SK-N-MC (cell line): ENCODE measurements around the gene DSCAM.

Experiments used
- EZH2 ChIP-seq: fragments of 200-600 bp; sonication (generic); IDR thresholded peaks from one replicate; pipeline ENCODE4 v1.6.1; 2017; ENCODE audit warnings: antibody characterized with exemption
- POLR2AphosphoS5 ChIP-seq: IDR thresholded peaks from 2 replicates; pipeline ENCODE4 v1.6.1; 2012; ENCODE audit warnings: mild to moderate bottlenecking, low read depth, low read length, borderline replicate concordance

DNA sequence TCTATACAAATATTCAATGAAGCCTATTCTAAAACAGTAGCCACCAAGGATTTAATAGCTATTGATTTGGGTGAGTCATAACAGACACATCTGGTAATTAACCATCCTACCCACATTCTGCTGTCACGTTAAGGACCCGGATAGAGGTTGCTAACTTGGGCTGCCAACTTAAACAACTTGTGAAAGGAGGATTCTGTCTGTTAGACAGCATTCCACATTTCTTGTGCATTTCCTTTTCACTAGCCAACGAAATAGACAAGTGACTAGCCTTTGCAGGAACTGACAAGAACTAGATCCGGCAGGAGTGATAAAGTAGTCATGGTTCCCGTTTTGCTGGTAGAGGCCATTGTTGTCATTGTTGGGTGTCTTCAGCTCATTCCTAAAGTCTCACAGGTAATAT lies 9.5 kb downstream of the DSCAM start:
- TF ChIP-seq POLR2AphosphoS5: no peak
- TF ChIP-seq EZH2: no peak
